HCT116 (cell line): ENCODE measurements around the gene COX10. TPM values are rescaled to one million over a fixed set of nuclear protein-coding genes. Genes with fewer than 3 reads are reported as not detected.

Experiments used
- ATAC-seq: fragments of 200-7000 bp; cut with Tn5 transposase; 2 replicates; pipeline ENCODE4 v1.9.1; 2020; ENCODE audit warnings: mild to moderate bottlenecking, moderate library complexity
- BruUV-seq: library from RNA; stranded (reverse); fragments of 400-500 nt; replicated peaks from 2 replicates; lab custom pipeline; 2021; lab: Mats Ljungman, UMichigan
- CTCF ChIA-PET: fragments of 300-600 bp; sonication (Branson Sonifier 250); formaldehyde crosslinking; loops from one replicate; lab custom pipeline; 2021; ENCODE audit warnings: antibody characterized with exemption; lab: Charles Lee
- POLR2A ChIA-PET: fragments of 300-600, 350-600 bp; sonication (Branson Sonifier 250); formaldehyde crosslinking; loops from one replicate; lab custom pipeline; 2021; ENCODE audit warnings: antibody characterized with exemption; lab: Charles Lee
- RAD21 ChIA-PET, 2 experiments: fragments of 300-600 bp; sonication (Branson Sonifier 250); formaldehyde crosslinking; loops; one replicate each; lab custom pipeline; 2023; ENCODE audit warnings: low total read pairs in 2 of 2; ENCODE audit not compliant: uncharacterized antibody in 2 of 2, unreplicated experiment in 2 of 2, low non-redundant PET in 1 of 2; lab: Charles Lee
- DNase-seq: peaks from one replicate; pipeline ENCODE4 v3.0.0-alpha.2; 2010; ENCODE audit warnings: low read depth, low spot score
- H2AFZ ChIP-seq: fragments of 200-600 bp; shearing (Covaris generic), sonication (generic); 2 replicates; pipeline ENCODE4 v1.6.1; 2017; ENCODE audit warnings: low read depth, mixed run types, mixed read lengths, antibody characterized with exemption, low read length; ENCODE audit not compliant: poor library complexity, severe bottlenecking
- H3K27ac ChIP-seq: 2 replicates; pipeline ENCODE4 v1.5.1; 2012; ENCODE audit warnings: low read depth, low read length
- H3K27me3 ChIP-seq: fragments of 200-600 bp; sonication (generic); 2 replicates; pipeline ENCODE4 v1.6.1; 2016; ENCODE audit warnings: mixed run types, low read length, mixed read lengths; ENCODE audit not compliant: insufficient read depth
- H3K36me3 ChIP-seq, 2 experiments: fragments of 200-500 bp in 1 of 2; fragments of 200-600 bp in 1 of 2; sonication (Bioruptor generic) in 1 of 2; sonication (generic) in 1 of 2; 2 replicates each; pipeline versions ENCODE4 v1.5.1 to v1.6.1; 2014 to 2016; ENCODE audit warnings: low read length in 2 of 2, inconsistent platforms in 1 of 2, mixed read lengths in 1 of 2, mixed run types in 1 of 2; ENCODE audit not compliant: insufficient read depth in 2 of 2, control insufficient read depth in 1 of 2
- H3K4me1 ChIP-seq, 2 experiments: fragments of 200-600 bp in 1 of 2; sonication (generic) in 1 of 2; 2 replicates each; pipeline versions ENCODE4 v1.5.1 to v1.6.1; 2012 to 2017; ENCODE audit warnings: low read length in 2 of 2, inconsistent platforms in 1 of 2, mild to moderate bottlenecking in 1 of 2, mixed read lengths in 1 of 2, mixed run types in 1 of 2, moderate library complexity in 1 of 2; ENCODE audit not compliant: insufficient read depth in 2 of 2, control insufficient read depth in 1 of 2
- H3K4me2 ChIP-seq: fragments of 200-600 bp; sonication (generic); 2 replicates; pipeline ENCODE4 v1.6.1; 2017; ENCODE audit warnings: mixed run types, low read length, mixed read lengths
- H3K4me3 ChIP-seq, 2 experiments: fragments of 200-600 bp in 1 of 2; sonication (generic) in 1 of 2; replicated peaks in 1 of 2; 2 replicates each; pipeline ENCODE4 v1.5.1; 2011 to 2016; ENCODE audit warnings: low read length in 2 of 2, control low read depth in 1 of 2, low read depth in 1 of 2, mild to moderate bottlenecking in 1 of 2, mixed read lengths in 1 of 2, mixed run types in 1 of 2
- H3K79me2 ChIP-seq: fragments of 200-600 bp; sonication (generic); 2 replicates; pipeline ENCODE4 v1.6.1; 2017; ENCODE audit warnings: mild to moderate bottlenecking, mixed run types, low read length, moderate library complexity, mixed read lengths; ENCODE audit not compliant: insufficient read depth
- H3K9ac ChIP-seq: fragments of 200-600 bp; sonication (generic); 2 replicates; pipeline ENCODE4 v1.6.1; 2016; ENCODE audit warnings: low read length, mixed read lengths
- H3K9me2 ChIP-seq: fragments of 200-600 bp; sonication (generic), shearing (Covaris generic); 2 replicates; pipeline ENCODE4 v1.6.1; 2017; ENCODE audit warnings: mixed run types, mild to moderate bottlenecking, moderate library complexity; ENCODE audit not compliant: insufficient read depth
- H3K9me3 ChIP-seq, 2 experiments: fragments of 200-500 bp in 1 of 2; fragments of 200-600 bp in 1 of 2; sonication (Bioruptor generic) in 1 of 2; sonication (generic) in 1 of 2; 2 replicates each; pipeline ENCODE4 v1.6.1; 2014 to 2017; ENCODE audit warnings: low read length in 2 of 2, mixed read lengths in 2 of 2, inconsistent platforms in 1 of 2, low read depth in 1 of 2, mild to moderate bottlenecking in 1 of 2, mixed run types in 1 of 2, moderate library complexity in 1 of 2; ENCODE audit not compliant: control insufficient read depth in 1 of 2, insufficient read depth in 1 of 2
- H4K20me1 ChIP-seq: fragments of 200-600 bp; sonication (generic), shearing (Covaris generic); 2 replicates; pipeline ENCODE4 v1.6.1; 2017; ENCODE audit warnings: mixed run types, mild to moderate bottlenecking, moderate library complexity; ENCODE audit not compliant: insufficient read depth
- ATF3 ChIP-seq: IDR thresholded peaks from 2 replicates; pipeline ENCODE4 v1.6.1; 2012
- CTCF ChIP-seq, 3 experiments: fragments of 200-600 bp in 1 of 3; sonication (generic) in 1 of 3; IDR thresholded peaks in 2 of 3; conservative IDR thresholded peaks in 1 of 3; 2 replicates each; pipeline ENCODE4 v1.5.1; 2012 to 2017; ENCODE audit warnings: low read depth in 2 of 3, low read length in 2 of 3, antibody characterized with exemption in 1 of 3, borderline replicate concordance in 1 of 3, control low read depth in 1 of 3, mild to moderate bottlenecking in 1 of 3, mixed read lengths in 1 of 3, mixed run types in 1 of 3, moderate library complexity in 1 of 3; ENCODE audit not compliant: insufficient read depth in 1 of 3
- ELF1 ChIP-seq: IDR thresholded peaks from 2 replicates; pipeline ENCODE4 v1.6.1; 2012; ENCODE audit warnings: low read depth, borderline replicate concordance
- FOSL1 ChIP-seq: IDR thresholded peaks from 2 replicates; pipeline ENCODE4 v1.6.1; 2012; ENCODE audit warnings: low read depth
- JUND ChIP-seq: IDR thresholded peaks from 2 replicates; pipeline ENCODE4 v1.6.1; 2012
- MAX ChIP-seq: IDR thresholded peaks from 2 replicates; pipeline ENCODE4 v1.6.1; 2012
- POLR2A ChIP-seq: IDR thresholded peaks from 2 replicates; pipeline ENCODE4 v1.7.0; 2011; ENCODE audit warnings: borderline replicate concordance; ENCODE audit not compliant: insufficient read depth, insufficient read length; ENCODE audit errors: extremely low read depth
- SIN3A ChIP-seq: IDR thresholded peaks from 2 replicates; pipeline ENCODE4 v1.6.1; 2012; ENCODE audit warnings: low read depth
- SP1 ChIP-seq: IDR thresholded peaks from 2 replicates; pipeline ENCODE4 v1.6.1; 2012; ENCODE audit warnings: low read depth
- TCF7L2 ChIP-seq: IDR thresholded peaks from 2 replicates; pipeline ENCODE4 v1.7.0; 2011; ENCODE audit warnings: borderline replicate concordance, inconsistent platforms; ENCODE audit not compliant: insufficient read depth, insufficient read length; ENCODE audit errors: extremely low read depth
- YY1 ChIP-seq: IDR thresholded peaks from 2 replicates; pipeline ENCODE4 v1.6.1; 2011; ENCODE audit warnings: low read length, low read depth, moderate library complexity, mild to moderate bottlenecking; ENCODE audit not compliant: insufficient replicate concordance; ENCODE audit errors: extremely low read depth
- ZBTB33 ChIP-seq: IDR thresholded peaks from 2 replicates; pipeline ENCODE4 v1.6.1; 2011; ENCODE audit warnings: mild to moderate bottlenecking, low read length, moderate library complexity; ENCODE audit not compliant: insufficient replicate concordance; ENCODE audit errors: extremely low read depth
- ZFX ChIP-seq: fragments of 450-650 bp; IDR thresholded peaks from 2 replicates; pipeline ENCODE4 v1.6.1; 2017
- intact Hi-C: fragments of 100-400 bp; cut with micrococcal nuclease; formaldehyde crosslinking; loops from 2 replicates; pipeline ENCODE4 v1.10.0; 2022
- total RNA-seq: library from RNA; stranded (reverse); gene quantifications from one replicate; pipeline ENCODE4 v1.2.1, GENCODE V29; 2021; ENCODE audit not compliant: unreplicated experiment

The COX10 gene
- total RNA-seq, 1 experiment from 2014 or later = 22.4 TPM

- H3K36me3 ChIP-seq = no peaks in the 10 kb centered on the region; a peak in 1 of 4 replicates
- no peak overlapping the region for H3K4me2 ChIP-seq
- intact Hi-C loops = no loop called here
- H3K4me1 ChIP-seq = no peaks in the 10 kb centered on the region
- peaks cover 13% of the 10 kb centered on the region; the same call in 1 of the 2 replicates for H4K20me1 ChIP-seq
- CTCF ChIA-PET = no interaction called here
- no peaks in the 10 kb centered on the region for H3K9me3 ChIP-seq
- H3K9me2 ChIP-seq = no peaks in the 10 kb centered on the region
- no TSS peak for BruUV-seq
- H3K9ac ChIP-seq = no peak overlapping the region
- H3K27ac ChIP-seq = no peak overlapping the region
- H2AFZ ChIP-seq = no peak overlapping the region
- DNase-seq = no peak
- no peak for ATAC-seq
- H3K79me2 ChIP-seq = peaks cover 86% of the 10 kb centered on the region
- H3K27me3 ChIP-seq = no peaks in the 10 kb centered on the region
- TF ChIP-seq ATF3 = no peak
- TF ChIP-seq YY1 = no peak
- no peak for TF ChIP-seq CTCF (IDR thresholded peaks at IDR 0.05 in 2 of 3, conservative IDR thresholded peaks at IDR 0.05 in 1 of 3; ENCODE audit: borderline replicate concordance in 1 of 3, insufficient read depth in 1 of 3, low read depth in 2 of 3, low read length in 2 of 3)
- no peak for TF ChIP-seq ZBTB33
- TF ChIP-seq JUND = no peak
- TF ChIP-seq TCF7L2 = no peak
- no peak for TF ChIP-seq MAX
- no peak for TF ChIP-seq SP1
- TF ChIP-seq POLR2A = no peak
- no peak for TF ChIP-seq SIN3A
- no peak for TF ChIP-seq ELF1
- TF ChIP-seq FOSL1 = no peak
- TF ChIP-seq ZFX = no peak
- RAD21 ChIA-PET = no interaction called here
- H3K4me3 ChIP-seq = no peak overlapping the region
- POLR2A ChIA-PET = no interaction called here
Measured at GRCh38 chr17:14089179-14089578, 19.9 kb downstream of the COX10 start.
